ENCODE data around the gene E2F4.

Gene E2F4

GRCh38 chr16:67229906-67230808 lies 38.2 kb downstream of the E2F4 start:
- in situ Hi-C loops (cut with MboI; ENCODE audit: low sequenced_read_pairs): no loop called here

- in situ Hi-C loops (cut with MboI; ENCODE audit: low sequenced_read_pairs): no loop called here
Measured at GRCh38 chr16:67230809-67231660, 39.1 kb downstream of the E2F4 start.

- in situ Hi-C loops (cut with MboI; ENCODE audit: low sequenced_read_pairs): no loop called here
Measured at GRCh38 chr16:67233596-67233995, 41.6 kb downstream of the E2F4 start.

- in situ Hi-C loops (cut with MboI; ENCODE audit: low sequenced_read_pairs): no loop called here
Measured at GRCh38 chr16:67234180-67234597, 42.2 kb downstream of the E2F4 start.

- in situ Hi-C loops (cut with MboI; ENCODE audit: low sequenced_read_pairs): no loop called here
Measured at GRCh38 chr16:67235816-67236562, 44.0 kb downstream of the E2F4 start.

GRCh38 chr16:67236563-67237395 lies 44.8 kb downstream of the E2F4 start:
- in situ Hi-C loops (cut with MboI; ENCODE audit: low sequenced_read_pairs): no loop called here

- in situ Hi-C loops (cut with MboI; ENCODE audit: low sequenced_read_pairs): no loop called here
Measured at GRCh38 chr16:67237396-67238277, 45.7 kb downstream of the E2F4 start.

GRCh38 chr16:67238278-67238575 lies 46.3 kb downstream of the E2F4 start:
- in situ Hi-C loops (cut with MboI; ENCODE audit: low sequenced_read_pairs): no loop called here

- in situ Hi-C loops (cut with MboI; ENCODE audit: low sequenced_read_pairs): no loop called here
Measured at GRCh38 chr16:67238806-67239470, 47.0 kb downstream of the E2F4 start.

- in situ Hi-C loops (cut with MboI; ENCODE audit: low sequenced_read_pairs): no loop called here
Measured at GRCh38 chr16:67240506-67240905, 48.6 kb downstream of the E2F4 start.

GRCh38 chr16:67241008-67241900 lies 49.3 kb downstream of the E2F4 start:
- in situ Hi-C loops (cut with MboI; ENCODE audit: low sequenced_read_pairs): no loop called here

- in situ Hi-C loops (cut with MboI; ENCODE audit: low sequenced_read_pairs): no loop called here
Measured at GRCh38 chr16:67242138-67242730, 50.3 kb downstream of the E2F4 start.

GRCh38 chr16:67243481-67243880 lies 51.5 kb downstream of the E2F4 start:
- in situ Hi-C loops (cut with MboI; ENCODE audit: low sequenced_read_pairs): no loop called here

GRCh38 chr16:67244387-67245185 lies 52.6 kb downstream of the E2F4 start:
- in situ Hi-C loops (cut with MboI; ENCODE audit: low sequenced_read_pairs): no loop called here

GRCh38 chr16:67245186-67245585 lies 53.2 kb downstream of the E2F4 start:
- in situ Hi-C loops (cut with MboI; ENCODE audit: low sequenced_read_pairs): no loop called here

GRCh38 chr16:67245674-67246080 lies 53.7 kb downstream of the E2F4 start:
- in situ Hi-C loops (cut with MboI; ENCODE audit: low sequenced_read_pairs): no loop called here
